ENCODE results near the gene C5AR2. TPM values are rescaled to one million over a fixed set of nuclear protein-coding genes. Genes with fewer than 3 reads are reported as not detected.
"Not testable (repeated sequence)": the region's sequence is repeated elsewhere in the genome, so short reads cannot be mapped to it uniquely, and the experiment has no call there.

The C5AR2 gene
- total RNA-seq, 2 donors from 2014 or later, result 0.70 to 1.4 TPM

DNA sequence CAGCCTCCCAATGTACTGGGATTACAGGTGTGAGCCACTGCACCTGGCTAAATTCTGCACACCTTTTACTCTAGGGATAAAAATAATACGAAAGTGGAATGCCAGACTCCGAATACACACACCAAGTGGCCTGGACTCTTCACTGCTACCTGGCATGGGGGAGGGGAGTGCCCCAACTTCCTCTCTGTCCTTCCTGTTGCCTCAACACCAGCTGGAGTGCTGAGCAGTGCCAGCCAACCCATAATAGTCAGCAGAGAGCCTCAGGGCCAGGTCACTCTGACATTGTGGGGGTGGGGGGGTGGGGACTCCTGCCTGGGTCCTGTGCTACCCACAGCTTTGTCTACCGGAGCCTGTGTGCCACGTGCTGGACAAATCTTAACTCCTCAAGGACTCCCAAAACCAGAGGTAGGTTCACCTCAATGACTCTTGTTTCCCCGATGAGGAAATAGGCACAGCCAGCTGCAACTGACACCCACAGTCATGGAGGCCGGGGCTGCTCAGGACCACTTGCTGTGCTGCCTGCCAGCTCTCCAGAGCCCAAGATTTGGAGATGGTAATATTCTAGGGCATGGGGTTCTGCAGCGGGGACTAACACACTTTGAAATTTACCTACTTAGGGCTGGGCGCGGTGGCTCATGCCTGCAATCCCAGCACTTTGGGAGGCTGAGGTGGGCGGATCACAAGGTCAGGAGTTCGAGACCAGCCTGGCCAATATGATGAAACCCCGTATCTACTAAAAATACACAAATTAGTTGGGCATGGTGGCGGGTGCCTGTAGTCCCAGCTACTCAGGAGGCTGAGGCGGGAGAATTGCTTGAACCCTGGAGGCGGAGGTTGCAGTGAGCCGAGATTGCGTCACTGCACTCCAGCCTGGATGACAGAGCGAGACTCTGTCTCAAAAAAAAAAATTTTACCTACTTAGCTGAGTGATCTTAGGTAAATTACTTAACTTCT lies 5.1 kb downstream of the C5AR2 start:
- not testable (repeated sequence) for H3K36me3 Mint-ChIP-seq (ENCODE audit: low read depth); H3K27ac Mint-ChIP-seq; H3K9me3 ChIP-seq (ENCODE audit: control insufficient read depth, low read length, poor library complexity, severe bottlenecking); H3K4me3 Mint-ChIP-seq; DNase-seq; H3K27me3 Mint-ChIP-seq; H3K4me1 Mint-ChIP-seq
- peak; percentile 52 for ATAC-seq

DNA sequence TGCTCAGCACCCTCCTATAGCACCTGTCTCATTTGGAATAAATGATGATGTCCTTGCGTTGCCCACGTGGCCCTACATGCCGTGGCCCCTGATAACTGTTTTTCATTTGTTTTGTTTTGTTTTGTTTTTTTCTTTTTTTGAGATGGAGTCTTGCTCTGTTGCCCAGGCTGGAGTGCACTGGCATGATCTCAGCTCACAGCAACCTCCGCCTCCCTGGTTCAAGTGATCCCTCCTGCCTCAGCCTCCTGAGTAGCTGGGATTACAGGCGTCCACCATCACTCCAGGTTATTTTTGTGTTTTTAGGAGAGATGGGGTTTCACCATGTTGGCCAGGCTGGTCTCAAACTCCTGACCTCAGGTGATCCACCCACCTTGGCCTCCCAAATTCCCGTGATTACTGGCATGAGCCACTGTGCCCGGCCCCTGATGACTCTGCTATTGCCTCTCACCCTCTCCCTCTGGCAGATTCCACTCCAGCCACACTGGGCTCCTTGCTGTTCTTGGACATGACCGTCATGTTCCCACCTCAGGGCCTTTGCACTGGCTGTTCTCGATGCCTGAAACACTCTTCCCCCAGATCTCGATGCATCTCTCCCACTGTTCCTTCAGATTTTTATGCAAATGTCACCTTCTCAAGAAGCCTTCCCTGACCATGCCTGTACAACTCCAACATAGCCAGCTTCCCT lies 7.4 kb downstream of the C5AR2 start:
- no peak overlapping the region for H3K27ac Mint-ChIP-seq
- ATAC-seq (no peak), DNase-seq (no peak)
- H3K27me3 Mint-ChIP-seq, result no peaks in the 10 kb centered on the region
- no peak overlapping the region for H3K4me3 Mint-ChIP-seq
- no peaks in the 10 kb centered on the region for H3K9me3 ChIP-seq (ENCODE audit: control insufficient read depth, low read length, poor library complexity, severe bottlenecking)
- peaks cover 2% of the 10 kb centered on the region for H3K36me3 Mint-ChIP-seq (ENCODE audit: low read depth)
- peaks cover 8% of the 10 kb centered on the region for H3K4me1 Mint-ChIP-seq

DNA sequence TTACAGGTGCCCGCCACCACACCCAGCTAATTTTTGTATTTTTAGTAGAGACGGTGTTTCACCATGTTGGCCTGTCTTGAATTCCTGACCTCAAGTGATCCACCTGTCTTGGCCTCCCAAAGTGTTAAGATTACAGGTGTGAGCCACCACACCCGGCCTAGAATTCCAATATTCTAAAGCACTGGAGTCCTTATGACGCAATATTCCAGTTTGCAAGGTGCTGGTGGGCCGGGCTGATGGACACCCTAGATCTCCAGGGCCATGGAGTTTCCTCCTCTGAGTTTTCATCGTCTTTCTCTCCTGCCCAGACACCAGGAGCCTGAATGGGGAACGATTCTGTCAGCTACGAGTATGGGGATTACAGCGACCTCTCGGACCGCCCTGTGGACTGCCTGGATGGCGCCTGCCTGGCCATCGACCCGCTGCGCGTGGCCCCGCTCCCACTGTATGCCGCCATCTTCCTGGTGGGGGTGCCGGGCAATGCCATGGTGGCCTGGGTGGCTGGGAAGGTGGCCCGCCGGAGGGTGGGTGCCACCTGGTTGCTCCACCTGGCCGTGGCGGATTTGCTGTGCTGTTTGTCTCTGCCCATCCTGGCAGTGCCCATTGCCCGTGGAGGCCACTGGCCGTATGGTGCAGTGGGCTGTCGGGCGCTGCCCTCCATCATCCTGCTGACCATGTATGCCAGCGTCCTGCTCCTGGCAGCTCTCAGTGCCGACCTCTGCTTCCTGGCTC lies 8.7 kb downstream of the C5AR2 start:
- no peak overlapping the region for H3K4me3 Mint-ChIP-seq
- ATAC-seq (no peak), DNase-seq (no peak)
- peaks cover 2% of the 10 kb centered on the region for H3K36me3 Mint-ChIP-seq (ENCODE audit: low read depth)
- H3K27me3 Mint-ChIP-seq, result no peaks in the 10 kb centered on the region
- peaks cover 8% of the 10 kb centered on the region for H3K4me1 Mint-ChIP-seq
- no peaks in the 10 kb centered on the region for H3K9me3 ChIP-seq (ENCODE audit: control insufficient read depth, low read length, poor library complexity, severe bottlenecking)
- no peak overlapping the region for H3K27ac Mint-ChIP-seq

DNA sequence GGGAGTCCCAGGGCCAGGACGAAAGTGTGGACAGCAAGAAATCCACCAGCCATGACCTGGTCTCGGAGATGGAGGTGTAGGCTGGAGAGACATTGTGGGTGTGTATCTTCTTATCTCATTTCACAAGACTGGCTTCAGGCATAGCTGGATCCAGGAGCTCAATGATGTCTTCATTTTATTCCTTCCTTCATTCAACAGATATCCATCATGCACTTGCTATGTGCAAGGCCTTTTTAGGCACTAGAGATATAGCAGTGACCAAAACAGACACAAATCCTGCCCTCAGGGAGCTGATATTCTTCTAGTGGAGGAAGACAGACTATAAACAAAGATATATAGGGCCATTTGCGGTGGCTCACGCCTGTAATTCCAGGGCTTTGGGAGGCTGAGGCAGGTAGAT lies 9.8 kb downstream of the C5AR2 start:
- Mint-ChIP-seq H3K4me1 (peaks cover under 1% of the 10 kb centered on the region), H3K4me3 (no peak overlapping the region), H3K27me3 (no peaks in the 10 kb centered on the region), H3K27ac (no peak overlapping the region), H3K36me3 (ENCODE audit: low read depth) (peaks cover 2% of the 10 kb centered on the region)
- DNase-seq (no peak), ATAC-seq (no peak)
- H3K9me3 ChIP-seq (ENCODE audit: control insufficient read depth, low read length, poor library complexity, severe bottlenecking), result no peaks in the 10 kb centered on the region

DNA sequence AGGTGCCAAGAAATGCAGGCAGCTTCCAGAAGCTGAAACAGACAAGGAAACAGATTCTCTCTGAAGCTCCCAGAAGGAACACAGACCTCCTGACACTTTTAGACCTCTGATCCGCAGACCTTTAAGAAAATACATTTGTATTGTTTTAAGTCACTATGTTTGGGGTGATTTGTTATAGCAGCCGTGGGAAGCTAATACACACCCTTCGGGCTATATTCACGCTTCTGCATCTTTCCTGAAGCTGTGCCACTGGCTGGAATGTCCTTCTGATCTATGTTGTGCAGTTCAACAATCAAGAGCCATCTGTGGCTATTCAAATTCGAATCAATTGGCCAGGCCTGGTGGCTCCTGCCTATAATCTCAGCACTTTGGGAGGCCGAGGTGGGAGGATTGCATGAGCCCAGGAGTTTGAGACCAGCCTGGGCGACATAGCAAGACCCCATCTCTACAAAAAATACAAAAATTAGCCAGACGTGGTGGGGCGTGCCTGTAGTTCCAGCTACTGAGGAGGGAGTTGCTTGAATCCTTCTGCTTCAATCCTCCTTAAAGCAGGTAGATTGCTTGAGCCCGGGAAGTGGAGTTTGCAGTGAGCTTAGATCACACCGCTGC lies 11.3 kb downstream of the C5AR2 start:
- Mint-ChIP-seq H3K4me3 (no peak overlapping the region), H3K36me3 (ENCODE audit: low read depth) (peaks cover 2% of the 10 kb centered on the region), H3K4me1 (no peaks in the 10 kb centered on the region), H3K27me3 (no peaks in the 10 kb centered on the region), H3K27ac (no peak overlapping the region)
- no peak for ATAC-seq
- H3K9me3 ChIP-seq (ENCODE audit: control insufficient read depth, low read length, poor library complexity, severe bottlenecking), result no peaks in the 10 kb centered on the region
- DNase-seq, result no peak

DNA sequence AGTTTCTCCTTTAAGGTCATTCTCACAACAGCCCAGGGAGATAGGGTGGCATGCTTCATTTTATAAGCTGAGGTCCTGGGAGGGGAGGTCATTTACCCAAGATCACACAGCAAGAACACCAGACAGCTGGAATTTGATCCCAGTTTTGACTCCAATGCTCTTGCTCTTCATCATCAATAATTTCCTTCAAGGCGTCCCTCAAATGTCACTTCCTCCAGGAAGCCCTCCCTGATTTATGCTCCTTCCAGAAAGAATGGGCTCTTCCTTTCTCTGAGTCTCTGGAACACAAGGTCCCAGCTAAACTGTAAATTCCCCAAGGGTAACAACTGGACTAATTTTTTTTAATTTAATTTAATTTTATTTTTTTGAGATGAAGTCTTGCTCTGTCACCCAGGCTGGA lies 12.4 kb downstream of the C5AR2 start:
- no peak for DNase-seq
- no peak overlapping the region for H3K4me3 Mint-ChIP-seq
- no peak for ATAC-seq
- H3K4me1 Mint-ChIP-seq, result peaks cover 7% of the 10 kb centered on the region
- no peak overlapping the region for H3K27ac Mint-ChIP-seq
- no peaks in the 10 kb centered on the region for H3K9me3 ChIP-seq (ENCODE audit: control insufficient read depth, low read length, poor library complexity, severe bottlenecking)
- H3K36me3 Mint-ChIP-seq (ENCODE audit: low read depth), result peaks cover 2% of the 10 kb centered on the region
- H3K27me3 Mint-ChIP-seq, result no peaks in the 10 kb centered on the region

DNA sequence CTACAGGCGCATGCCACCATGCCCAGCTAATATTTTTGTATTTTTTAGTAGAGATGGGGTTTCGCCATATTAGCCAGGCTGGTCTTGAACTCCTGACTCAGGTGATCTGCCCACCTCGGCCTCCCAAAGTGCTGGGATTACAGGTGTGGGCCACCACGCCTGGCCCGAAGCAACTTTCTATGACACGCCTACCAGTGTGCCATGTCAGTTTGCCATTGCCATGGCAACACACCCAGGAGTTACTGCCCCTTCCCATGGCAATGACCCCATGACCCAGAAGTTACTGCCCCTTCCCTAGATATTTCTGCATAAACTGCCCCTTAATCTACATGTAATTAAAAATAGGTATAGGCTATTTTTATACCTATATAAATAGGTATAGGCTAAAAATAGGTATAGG lies 14.0 kb downstream of the C5AR2 start:
- H3K4me3 Mint-ChIP-seq; H3K9me3 ChIP-seq (ENCODE audit: control insufficient read depth, low read length, poor library complexity, severe bottlenecking); DNase-seq; ATAC-seq; H3K27ac Mint-ChIP-seq; H3K36me3 Mint-ChIP-seq (ENCODE audit: low read depth); H3K27me3 Mint-ChIP-seq: not testable (repeated sequence)
- peaks cover 20% of the 10 kb centered on the region for H3K4me1 Mint-ChIP-seq

DNA sequence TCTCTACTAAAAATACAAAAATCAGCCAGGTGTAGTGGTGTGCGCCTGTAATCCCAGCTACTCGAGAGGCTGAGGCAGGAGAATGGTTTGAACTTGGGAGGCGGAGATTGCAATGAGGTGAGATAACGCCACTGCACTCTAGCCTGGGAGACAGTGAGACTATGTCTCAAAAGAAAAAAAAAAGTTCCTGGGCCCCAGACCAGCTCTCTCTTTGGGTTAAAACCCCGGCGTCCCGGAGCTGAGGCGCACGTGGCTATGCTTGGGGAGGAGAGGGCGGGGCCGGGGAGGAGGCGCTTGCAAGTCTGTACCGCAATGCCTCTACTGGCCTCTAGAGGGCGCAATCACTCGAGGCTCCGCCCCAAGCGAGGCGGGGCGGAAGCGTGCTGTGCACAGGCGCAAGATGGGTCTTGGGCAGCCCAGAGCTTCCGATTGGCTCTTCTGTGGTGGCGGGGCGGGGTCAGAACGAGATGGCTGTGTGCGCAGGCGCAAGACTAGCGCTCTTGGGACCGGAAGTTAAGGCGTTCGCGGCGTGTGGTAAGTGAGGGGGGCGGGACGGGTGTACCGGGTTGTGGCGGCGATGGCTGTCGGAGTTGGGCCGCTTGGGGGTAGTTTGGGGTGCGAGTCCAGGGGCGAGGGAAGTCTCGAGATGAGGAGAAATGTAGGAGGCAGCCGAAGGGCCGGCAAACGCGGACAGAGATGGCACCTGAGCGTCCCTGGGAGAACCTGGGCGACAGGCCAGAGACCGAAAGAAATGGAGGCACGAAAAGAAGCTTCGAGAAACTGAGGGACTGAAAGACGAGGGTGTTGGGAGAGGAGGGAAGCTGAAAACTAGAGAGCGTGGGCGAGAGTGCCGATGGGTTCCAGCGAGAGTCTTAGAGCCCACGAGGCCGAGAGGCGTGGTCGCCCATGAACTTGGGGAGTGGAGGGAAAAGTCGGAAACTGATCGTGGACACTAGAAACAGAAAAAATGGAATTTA lies 17.1 kb downstream of the C5AR2 start, which contains the start of gene DHX34:
DHX34 (plus strand) TSS at position 497 of the 977 bp plus-strand sequence. CDS start 3,716 bp downstream, outside the sequence.
- Mint-ChIP-seq H3K4me1 (peaks cover 24% of the 10 kb centered on the region), H3K4me3 (peak within 1 kb of the TSS; percentile 98), H3K27me3 (no peaks in the 10 kb centered on the region), H3K36me3 (ENCODE audit: low read depth) (no peaks in the 10 kb centered on the region), H3K27ac (peak within 1 kb of the TSS; percentile 92)
- no peaks in the 10 kb centered on the region for H3K9me3 ChIP-seq (ENCODE audit: control insufficient read depth, low read length, poor library complexity, severe bottlenecking)
- ATAC-seq, result peak; percentile 98
- peak; percentile 96 to 99 (median 98) for DNase-seq

DNA sequence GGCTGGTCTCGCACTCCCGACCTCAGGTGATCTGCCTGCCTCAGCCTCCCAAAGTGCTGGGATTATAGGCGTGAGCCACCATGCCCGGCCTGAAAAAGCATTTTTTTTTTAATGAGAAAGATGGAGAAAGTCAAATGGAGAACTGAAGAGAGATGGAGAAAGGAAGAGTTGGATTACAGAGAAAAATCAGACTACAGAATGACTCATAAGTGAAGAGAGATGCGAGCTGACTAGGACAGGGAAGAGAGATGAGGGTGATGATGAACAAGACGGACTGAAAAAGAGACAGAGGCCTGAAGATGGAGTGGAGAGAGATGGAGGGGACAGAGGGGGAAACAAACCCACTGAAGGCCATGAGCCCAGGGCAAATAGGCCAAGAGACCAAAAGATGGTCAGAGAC lies 18.7 kb downstream of the C5AR2 start:
- DNase-seq (no peak), ATAC-seq (no peak)
- H3K27ac Mint-ChIP-seq, result peak overlapping the region; percentile 49
- no peaks in the 10 kb centered on the region for H3K36me3 Mint-ChIP-seq (ENCODE audit: low read depth)
- H3K27me3 Mint-ChIP-seq, result no peaks in the 10 kb centered on the region
- H3K9me3 ChIP-seq (ENCODE audit: control insufficient read depth, low read length, poor library complexity, severe bottlenecking), result no peaks in the 10 kb centered on the region
- peak overlapping the region; percentile 77 for H3K4me3 Mint-ChIP-seq
- peaks cover 24% of the 10 kb centered on the region for H3K4me1 Mint-ChIP-seq

DNA sequence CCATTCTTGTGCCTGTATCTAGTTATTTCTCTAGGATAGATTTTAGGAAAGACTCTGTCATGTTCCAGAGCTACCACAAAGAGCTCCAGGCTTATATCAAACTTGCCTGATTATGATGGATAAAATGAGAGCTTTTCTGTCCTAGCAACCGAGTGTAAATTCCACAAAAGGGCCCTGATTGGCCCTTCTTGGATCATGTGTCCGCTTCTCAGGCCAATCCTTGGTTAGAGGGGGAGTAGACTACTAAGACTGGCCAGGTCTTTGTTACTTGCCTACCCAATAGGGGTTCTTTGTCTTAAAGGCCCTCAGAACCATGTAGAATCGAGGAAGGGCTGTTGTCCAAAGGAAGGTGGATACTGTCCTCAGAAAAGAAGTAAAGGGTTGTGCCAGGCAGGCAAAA lies 19.6 kb downstream of the C5AR2 start:
- no peak overlapping the region for H3K27ac Mint-ChIP-seq
- H3K36me3 Mint-ChIP-seq (ENCODE audit: low read depth), result no peaks in the 10 kb centered on the region
- no peak for DNase-seq

DNA sequence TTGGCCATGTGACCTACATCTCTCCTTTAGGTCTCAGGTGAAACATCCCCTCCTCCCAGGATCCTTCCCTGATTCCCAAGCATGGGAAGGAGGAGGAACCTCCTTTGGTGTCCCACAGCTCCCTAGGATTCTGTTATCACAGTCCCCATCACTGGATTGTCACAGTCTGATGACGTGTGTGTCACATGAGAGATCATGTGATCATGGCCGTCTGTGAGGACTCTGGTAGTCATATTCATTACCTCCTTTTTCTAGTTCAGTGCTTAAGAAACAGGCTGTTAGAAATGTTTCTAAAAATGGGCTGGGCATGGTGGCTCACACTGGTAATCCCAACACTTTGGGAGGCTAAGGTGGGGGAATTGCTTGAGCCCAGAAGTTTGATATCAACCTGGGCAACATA lies 20.1 kb downstream of the C5AR2 start:
- Mint-ChIP-seq H3K4me3 (no peak overlapping the region), H3K27me3 (no peaks in the 10 kb centered on the region), H3K4me1 (peaks cover 24% of the 10 kb centered on the region), H3K36me3 (ENCODE audit: low read depth) (no peaks in the 10 kb centered on the region), H3K27ac (peak overlapping the region; percentile 16)
- no peaks in the 10 kb centered on the region for H3K9me3 ChIP-seq (ENCODE audit: control insufficient read depth, low read length, poor library complexity, severe bottlenecking)
- no peak for ATAC-seq
- no peak for DNase-seq

More for the DNA sequence above, 19.6 kb downstream of the C5AR2 start:
- Mint-ChIP-seq H3K27me3 (no peaks in the 10 kb centered on the region), H3K4me1 (peaks cover 24% of the 10 kb centered on the region), H3K4me3 (no peak overlapping the region)
- no peaks in the 10 kb centered on the region for H3K9me3 ChIP-seq (ENCODE audit: control insufficient read depth, low read length, poor library complexity, severe bottlenecking)
- ATAC-seq, result no peak

DNA sequence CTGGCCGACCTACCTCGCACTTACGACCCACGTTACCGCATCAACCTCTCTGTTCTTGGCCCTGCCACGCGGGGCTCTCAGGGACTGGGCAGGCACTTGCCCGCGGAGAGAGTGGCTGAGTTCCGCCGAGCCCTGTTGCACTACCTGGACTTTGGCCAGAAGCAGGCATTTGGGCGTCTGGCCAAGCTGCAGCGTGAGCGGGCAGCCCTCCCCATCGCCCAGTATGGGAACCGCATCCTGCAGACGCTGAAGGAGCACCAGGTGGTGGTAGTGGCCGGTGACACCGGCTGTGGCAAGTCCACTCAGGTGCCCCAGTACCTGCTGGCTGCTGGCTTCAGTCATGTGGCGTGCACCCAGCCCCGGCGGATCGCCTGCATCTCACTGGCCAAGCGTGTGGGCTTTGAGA lies 21.3 kb downstream of the C5AR2 start:
- H3K36me3 Mint-ChIP-seq (ENCODE audit: low read depth), result no peaks in the 10 kb centered on the region
- ATAC-seq, result no peak
- H3K4me1 Mint-ChIP-seq, result peaks cover 24% of the 10 kb centered on the region
- H3K27me3 Mint-ChIP-seq, result no peaks in the 10 kb centered on the region
- H3K27ac Mint-ChIP-seq, result no peak overlapping the region
- DNase-seq, result no peak
- no peaks in the 10 kb centered on the region for H3K9me3 ChIP-seq (ENCODE audit: control insufficient read depth, low read length, poor library complexity, severe bottlenecking)
- H3K4me3 Mint-ChIP-seq, result no peak overlapping the region
